ENCODE results near the gene ISY1.
"Not testable (repeated sequence)": the region's sequence is repeated elsewhere in the genome, so short reads cannot be mapped to it uniquely, and the experiment has no call there.

ISY1 gene

DNA sequence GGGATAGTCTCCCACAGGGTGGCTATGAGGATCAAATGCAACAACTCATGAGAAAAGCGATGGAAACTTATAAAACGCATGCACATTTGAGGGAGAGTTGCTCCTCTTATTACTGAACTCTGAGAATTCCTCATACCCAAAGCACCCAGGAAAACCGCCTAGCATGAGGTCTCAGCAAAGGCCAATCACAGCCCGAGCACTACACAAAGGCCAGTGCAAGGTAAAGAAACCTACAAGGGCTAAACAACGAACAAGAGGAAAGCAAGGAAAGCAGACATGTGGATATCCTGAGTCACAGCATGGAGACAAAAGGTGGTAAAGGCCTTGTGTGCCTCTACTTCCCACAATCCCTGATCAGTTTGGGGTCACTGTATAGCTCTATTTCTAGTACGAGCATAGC lies 46.4 kb downstream of the ISY1 start:
- Histone ChIP-seq H3K27me3 (ENCODE audit: insufficient read depth, low read length) (no peaks in the 10 kb centered on the region), H3K4ac (ENCODE audit: low read depth, low read length) (no peak overlapping the region), H3K9ac (ENCODE audit: low read length) (no peak overlapping the region), H2AFZ (ENCODE audit: insufficient read depth, low read length, poor library complexity) (no peak overlapping the region), H3K18ac (ENCODE audit: low read length) (no peak overlapping the region), H4K8ac (ENCODE audit: low read depth, low read length) (no peak overlapping the region), H3K23ac (ENCODE audit: low read length) (no peak overlapping the region), H2BK120ac (ENCODE audit: insufficient read depth, low read length, poor library complexity) (no peak overlapping the region), H3K9me3 (ENCODE audit: insufficient read depth, low read depth, low read length) (no peaks in the 10 kb centered on the region), H3K36me3 (ENCODE audit: control insufficient read depth in 1 of 2, insufficient read depth in 2 of 2, low read length in 2 of 2) (peaks cover 10 to 15% of the 10 kb centered on the region in 2 experiments), H2BK5ac (ENCODE audit: low read depth, low read length, poor library complexity) (no peak overlapping the region), H3K14ac (ENCODE audit: low read length) (no peak overlapping the region), H3K27ac (ENCODE audit: low read depth, low read length) (no peak overlapping the region), H4K12ac (ENCODE audit: low read depth, low read length) (no peak overlapping the region), H3K4me1 (ENCODE audit: control insufficient read depth in 1 of 2, insufficient read depth in 2 of 2, low read length in 2 of 2) (peaks cover 5 to 8% of the 10 kb centered on the region in 2 experiments), H3K79me1 (ENCODE audit: low read length) (no peaks in the 10 kb centered on the region), H2AK5ac (ENCODE audit: low read length) (no peak overlapping the region), H2BK12ac (ENCODE audit: low read length) (no peak overlapping the region), H3K79me2 (ENCODE audit: control insufficient read depth, insufficient read depth, low read length, poor library complexity) (peaks cover 6% of the 10 kb centered on the region), H3K4me3 (ENCODE audit: low read depth, low read length) (no peak overlapping the region), H4K91ac (ENCODE audit: low read depth, low read length) (no peak overlapping the region), H3K4me2 (ENCODE audit: low read length) (no peak overlapping the region)
- no CpG with 5 or more reads among the region's 6 CpGs for WGBS (ENCODE audit: extremely low coverage, insufficient coverage, insufficient read length)
- DNase-seq, result no peak

DNA sequence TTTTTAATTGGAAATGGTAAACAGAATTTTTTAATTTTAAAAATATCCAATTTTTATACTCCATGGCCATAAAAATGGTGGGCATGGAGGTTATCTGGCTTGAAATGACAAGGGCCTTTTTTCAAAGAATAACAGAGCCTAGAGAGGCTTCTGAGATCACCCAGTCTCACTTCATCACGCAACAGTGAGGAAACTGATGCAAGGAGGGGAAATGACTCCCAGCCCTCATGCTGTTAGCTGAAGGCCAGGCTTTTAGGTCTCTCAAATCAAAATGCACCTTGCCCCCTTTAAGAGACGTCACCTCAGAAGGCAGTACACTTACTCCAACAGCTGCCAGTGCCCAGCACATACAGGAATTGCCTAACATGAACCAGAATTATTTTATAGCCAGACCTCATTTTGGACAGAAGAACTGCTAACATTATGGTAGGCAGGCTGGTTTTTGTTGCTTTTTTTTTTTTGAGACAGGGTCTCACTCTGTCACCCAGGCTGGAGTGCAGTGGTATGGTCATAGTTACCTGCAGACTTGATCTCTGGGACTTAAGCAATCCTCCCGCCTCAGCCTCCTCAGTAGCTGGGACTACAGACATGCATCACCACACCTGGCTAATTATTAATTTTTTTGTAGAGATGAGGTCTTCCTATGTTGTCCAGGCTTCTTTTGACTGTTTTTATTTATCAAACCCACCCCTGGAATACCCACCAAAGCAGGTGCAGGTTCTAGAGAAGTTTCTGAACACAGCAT lies 48.4 kb downstream of the ISY1 start:
- Histone ChIP-seq H3K9me3 (ENCODE audit: insufficient read depth, low read depth, low read length) (no peaks in the 10 kb centered on the region), H2AFZ (ENCODE audit: insufficient read depth, low read length, poor library complexity) (no peak overlapping the region), H3K27me3 (ENCODE audit: insufficient read depth, low read length) (no peaks in the 10 kb centered on the region), H3K23ac (ENCODE audit: low read length) (no peak overlapping the region), H2BK12ac (ENCODE audit: low read length) (no peak overlapping the region), H4K91ac (ENCODE audit: low read depth, low read length) (no peak overlapping the region), H4K12ac (ENCODE audit: low read depth, low read length) (no peak overlapping the region), H3K18ac (ENCODE audit: low read length) (no peak overlapping the region), H4K8ac (ENCODE audit: low read depth, low read length) (no peak overlapping the region), H3K79me2 (ENCODE audit: control insufficient read depth, insufficient read depth, low read length, poor library complexity) (no peaks in the 10 kb centered on the region), H3K4me2 (ENCODE audit: low read length) (no peak overlapping the region), H3K4ac (ENCODE audit: low read depth, low read length) (no peak overlapping the region), H3K14ac (ENCODE audit: low read length) (no peak overlapping the region), H3K9ac (ENCODE audit: low read length) (no peak overlapping the region), H3K4me1 (ENCODE audit: control insufficient read depth in 1 of 2, insufficient read depth in 2 of 2, low read length in 2 of 2) (peaks cover 0 to 2% of the 10 kb centered on the region in 2 experiments), H3K79me1 (ENCODE audit: low read length) (no peaks in the 10 kb centered on the region), H3K36me3 (ENCODE audit: control insufficient read depth in 1 of 2, insufficient read depth in 2 of 2, low read length in 2 of 2) (peaks cover 8 to 12% of the 10 kb centered on the region in 2 experiments), H2BK5ac (ENCODE audit: low read depth, low read length, poor library complexity) (no peak overlapping the region), H3K27ac (ENCODE audit: low read depth, low read length) (no peak overlapping the region), H2AK5ac (ENCODE audit: low read length) (no peak overlapping the region), H2BK120ac (ENCODE audit: insufficient read depth, low read length, poor library complexity) (no peak overlapping the region), H3K4me3 (ENCODE audit: low read depth, low read length) (no peak overlapping the region)
- no CpG with 5 or more reads among the region's 3 CpGs for WGBS (ENCODE audit: extremely low coverage, insufficient coverage, insufficient read length)
- DNase-seq, result no peak

DNA sequence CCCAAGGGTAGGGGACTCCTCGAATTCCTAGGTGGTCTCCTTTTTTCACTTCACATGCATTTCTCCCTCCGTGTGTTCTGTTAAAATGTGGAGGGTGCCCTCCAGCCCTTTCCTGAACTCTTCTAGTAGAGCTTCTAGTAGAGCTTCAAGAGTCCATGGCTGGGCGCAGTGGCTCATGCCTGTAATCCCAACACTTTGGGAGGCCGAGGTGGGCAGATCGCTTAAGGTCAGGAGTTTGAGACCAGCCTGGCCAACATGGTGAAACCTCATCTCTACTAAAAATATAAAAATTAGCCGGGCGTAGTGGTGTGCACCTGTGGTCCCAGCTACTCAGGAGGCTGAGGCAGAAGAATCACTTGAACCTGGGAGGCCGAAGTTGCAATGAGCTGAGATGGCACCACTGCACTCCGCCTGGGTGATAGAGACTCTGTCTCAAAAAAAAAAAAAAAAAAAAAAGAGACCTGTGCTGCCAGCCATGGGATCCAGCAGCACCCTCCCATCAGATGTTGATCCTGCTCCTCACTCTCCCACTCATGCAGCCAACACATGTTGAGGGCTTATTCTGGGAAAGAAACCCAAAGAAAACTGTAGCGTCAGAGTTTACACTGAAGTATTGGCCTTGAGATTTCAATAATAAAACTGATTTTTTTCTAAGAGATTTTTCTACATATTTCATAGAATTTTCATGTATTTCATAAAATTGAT lies 49.6 kb downstream of the ISY1 start:
- DNase-seq; H3K23ac ChIP-seq (ENCODE audit: low read length); H3K14ac ChIP-seq (ENCODE audit: low read length); H3K9ac ChIP-seq (ENCODE audit: low read length); H2BK120ac ChIP-seq (ENCODE audit: insufficient read depth, low read length, poor library complexity); H4K8ac ChIP-seq (ENCODE audit: low read depth, low read length); H2BK5ac ChIP-seq (ENCODE audit: low read depth, low read length, poor library complexity); H2AFZ ChIP-seq (ENCODE audit: insufficient read depth, low read length, poor library complexity); H3K18ac ChIP-seq (ENCODE audit: low read length); H2AK5ac ChIP-seq (ENCODE audit: low read length); H4K12ac ChIP-seq (ENCODE audit: low read depth, low read length); H4K91ac ChIP-seq (ENCODE audit: low read depth, low read length); H3K79me2 ChIP-seq (ENCODE audit: control insufficient read depth, insufficient read depth, low read length, poor library complexity); H3K9me3 ChIP-seq (ENCODE audit: insufficient read depth, low read depth, low read length); H3K4me1 ChIP-seq (ENCODE audit: control insufficient read depth in 1 of 2, insufficient read depth in 2 of 2, low read length in 2 of 2); H2BK12ac ChIP-seq (ENCODE audit: low read length); H3K27ac ChIP-seq (ENCODE audit: low read depth, low read length); H3K27me3 ChIP-seq (ENCODE audit: insufficient read depth, low read length); H3K4ac ChIP-seq (ENCODE audit: low read depth, low read length); H3K4me3 ChIP-seq (ENCODE audit: low read depth, low read length); H3K4me2 ChIP-seq (ENCODE audit: low read length); H3K79me1 ChIP-seq (ENCODE audit: low read length): not testable (repeated sequence)
- WGBS (ENCODE audit: extremely low coverage, insufficient coverage, insufficient read length), result no CpG with 5 or more reads among the region's 10 CpGs
- H3K36me3 ChIP-seq (ENCODE audit: control insufficient read depth in 1 of 2, insufficient read depth in 2 of 2, low read length in 2 of 2), result peaks cover 11 to 21% of the 10 kb centered on the region in 2 experiments

DNA sequence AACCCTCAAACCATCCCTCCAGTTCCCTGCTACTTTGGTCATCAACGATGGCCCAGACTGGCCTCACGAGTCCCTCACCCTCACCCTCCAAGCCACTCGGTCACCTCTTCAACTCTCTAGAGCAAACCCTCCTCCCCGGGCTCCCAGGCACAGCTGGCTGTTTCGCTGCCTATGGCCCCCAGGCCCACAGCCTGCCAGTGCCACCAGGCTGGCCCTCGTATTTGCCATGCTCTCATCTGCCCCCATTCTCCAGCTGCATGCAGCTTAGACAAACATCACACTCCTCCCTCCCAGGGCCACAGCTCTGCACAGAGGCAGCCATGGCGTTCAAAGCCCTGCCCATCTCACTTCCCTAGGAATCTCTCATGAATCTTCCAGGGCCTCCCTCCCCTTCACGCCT lies 53.1 kb downstream of the ISY1 start:
- H2BK12ac ChIP-seq (ENCODE audit: low read length), result no peak overlapping the region
- no peak overlapping the region for H3K4me2 ChIP-seq (ENCODE audit: low read length)
- H2BK120ac ChIP-seq (ENCODE audit: insufficient read depth, low read length, poor library complexity), result no peak overlapping the region
- H3K27ac ChIP-seq (ENCODE audit: low read depth, low read length), result no peak overlapping the region
- no peak overlapping the region for H2AFZ ChIP-seq (ENCODE audit: insufficient read depth, low read length, poor library complexity)
- H3K4me3 ChIP-seq (ENCODE audit: low read depth, low read length), result no peak overlapping the region
- no peak overlapping the region for H2AK5ac ChIP-seq (ENCODE audit: low read length)
- no CpG with 5 or more reads among the region's 8 CpGs for WGBS (ENCODE audit: extremely low coverage, insufficient coverage, insufficient read length)
- H3K4ac ChIP-seq (ENCODE audit: low read depth, low read length), result no peak overlapping the region
- DNase-seq, result no peak
- H3K79me2 ChIP-seq (ENCODE audit: control insufficient read depth, insufficient read depth, low read length, poor library complexity), result no peaks in the 10 kb centered on the region
- H3K9me3 ChIP-seq (ENCODE audit: insufficient read depth, low read depth, low read length), result no peaks in the 10 kb centered on the region
- no peaks in the 10 kb centered on the region for H3K79me1 ChIP-seq (ENCODE audit: low read length)
- H3K36me3 ChIP-seq (ENCODE audit: control insufficient read depth in 1 of 2, insufficient read depth in 2 of 2, low read length in 2 of 2), result peaks cover 11 to 17% of the 10 kb centered on the region in 2 experiments
- H4K91ac ChIP-seq (ENCODE audit: low read depth, low read length), result no peak overlapping the region
- H4K8ac ChIP-seq (ENCODE audit: low read depth, low read length), result no peak overlapping the region
- H3K18ac ChIP-seq (ENCODE audit: low read length), result no peak overlapping the region
- H3K9ac ChIP-seq (ENCODE audit: low read length), result no peak overlapping the region
- no peak overlapping the region for H2BK5ac ChIP-seq (ENCODE audit: low read depth, low read length, poor library complexity)
- H3K23ac ChIP-seq (ENCODE audit: low read length), result no peak overlapping the region
- H3K27me3 ChIP-seq (ENCODE audit: insufficient read depth, low read length), result no peaks in the 10 kb centered on the region
- no peak overlapping the region for H3K14ac ChIP-seq (ENCODE audit: low read length)
- no peak overlapping the region for H4K12ac ChIP-seq (ENCODE audit: low read depth, low read length)
- H3K4me1 ChIP-seq (ENCODE audit: control insufficient read depth in 1 of 2, insufficient read depth in 2 of 2, low read length in 2 of 2), result no peaks in the 10 kb centered on the region
